H1 (cell line): Measurements from ENCODE around the gene RGS14. TPM values are rescaled to one million over a fixed set of nuclear protein-coding genes. Genes with fewer than 3 reads are reported as not detected.

Experiments used
- KDM1A ChIP-seq: fragments of 200-600, 300-600 bp; sonication (generic); IDR thresholded peaks from 2 replicates; pipeline ENCODE4 v1.7.1; 2016; ENCODE audit warnings: mild to moderate bottlenecking, low read length, borderline replicate concordance
- YY1 ChIP-seq: IDR thresholded peaks from 2 replicates; pipeline ENCODE4 v1.6.1; 2011; ENCODE audit warnings: low read depth, mild to moderate bottlenecking, low read length
- polyA plus RNA-seq, 7 experiments: library from polyadenylated mRNA; depleted of rRNA in 3 of 7; stranded (reverse) in 5 of 7; unstranded in 2 of 7; fragments of >200 nt in 5 of 7; fragments of 200-250 nt in 2 of 7; gene quantifications; 1 replicate in 5 of 7; 2 replicates in 1 of 7; 4 replicates in 1 of 7; pipeline versions ENCODE4 v1.2.1 to v1.2.3, GENCODE V29; 2011 to 2013; ENCODE audit warnings: missing spikeins in 2 of 7, mixed read lengths in 2 of 7
- total RNA-seq: library from RNA; stranded (reverse); fragmentation: NEBNext Ultra II Directional; extraction: Animal tissue kit (Norgen Biotek cat#: 25700); gene quantifications from 2 replicates; pipeline ENCODE4 v1.2.1, GENCODE V29; 2021
- TF ChIP-seq, protein P1 (sequence below): fragments of 300-600 bp; sonication (generic); IDR thresholded peaks from 2 replicates; pipeline ENCODE4 v1.7.1; 2012; ENCODE audit warnings: low read length, moderate library complexity, mild to moderate bottlenecking, inconsistent platforms; ENCODE audit not compliant: insufficient replicate concordance

The RGS14 gene
- total and polyA plus RNA-seq, 2 of the 8 experiments (the other 6 are each of a cell fraction or from before 2014, with no cell fraction given) = 24.4 to 46.1 TPM

DNA sequence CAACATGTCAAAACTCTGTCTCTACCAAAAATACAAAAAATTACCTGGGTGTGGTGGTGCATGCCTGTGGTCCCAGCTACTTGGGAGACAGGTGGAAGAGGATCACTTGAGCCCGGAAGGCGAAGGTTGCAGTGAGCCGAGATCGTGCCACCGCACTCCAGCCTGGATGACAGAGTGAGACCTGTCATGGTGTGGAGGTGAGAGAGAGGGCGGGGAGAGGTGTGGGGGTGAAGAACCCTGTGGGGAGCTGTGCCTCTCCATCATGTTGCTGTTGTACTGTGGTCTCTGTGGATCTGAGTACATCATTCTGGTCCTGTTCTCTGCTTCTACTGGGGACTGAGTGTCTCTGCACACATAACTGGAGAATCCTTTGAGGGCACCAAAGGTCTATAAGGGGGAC, 15.2 kb downstream of the RGS14 start (continued):
- TF ChIP-seq, protein P1, sequence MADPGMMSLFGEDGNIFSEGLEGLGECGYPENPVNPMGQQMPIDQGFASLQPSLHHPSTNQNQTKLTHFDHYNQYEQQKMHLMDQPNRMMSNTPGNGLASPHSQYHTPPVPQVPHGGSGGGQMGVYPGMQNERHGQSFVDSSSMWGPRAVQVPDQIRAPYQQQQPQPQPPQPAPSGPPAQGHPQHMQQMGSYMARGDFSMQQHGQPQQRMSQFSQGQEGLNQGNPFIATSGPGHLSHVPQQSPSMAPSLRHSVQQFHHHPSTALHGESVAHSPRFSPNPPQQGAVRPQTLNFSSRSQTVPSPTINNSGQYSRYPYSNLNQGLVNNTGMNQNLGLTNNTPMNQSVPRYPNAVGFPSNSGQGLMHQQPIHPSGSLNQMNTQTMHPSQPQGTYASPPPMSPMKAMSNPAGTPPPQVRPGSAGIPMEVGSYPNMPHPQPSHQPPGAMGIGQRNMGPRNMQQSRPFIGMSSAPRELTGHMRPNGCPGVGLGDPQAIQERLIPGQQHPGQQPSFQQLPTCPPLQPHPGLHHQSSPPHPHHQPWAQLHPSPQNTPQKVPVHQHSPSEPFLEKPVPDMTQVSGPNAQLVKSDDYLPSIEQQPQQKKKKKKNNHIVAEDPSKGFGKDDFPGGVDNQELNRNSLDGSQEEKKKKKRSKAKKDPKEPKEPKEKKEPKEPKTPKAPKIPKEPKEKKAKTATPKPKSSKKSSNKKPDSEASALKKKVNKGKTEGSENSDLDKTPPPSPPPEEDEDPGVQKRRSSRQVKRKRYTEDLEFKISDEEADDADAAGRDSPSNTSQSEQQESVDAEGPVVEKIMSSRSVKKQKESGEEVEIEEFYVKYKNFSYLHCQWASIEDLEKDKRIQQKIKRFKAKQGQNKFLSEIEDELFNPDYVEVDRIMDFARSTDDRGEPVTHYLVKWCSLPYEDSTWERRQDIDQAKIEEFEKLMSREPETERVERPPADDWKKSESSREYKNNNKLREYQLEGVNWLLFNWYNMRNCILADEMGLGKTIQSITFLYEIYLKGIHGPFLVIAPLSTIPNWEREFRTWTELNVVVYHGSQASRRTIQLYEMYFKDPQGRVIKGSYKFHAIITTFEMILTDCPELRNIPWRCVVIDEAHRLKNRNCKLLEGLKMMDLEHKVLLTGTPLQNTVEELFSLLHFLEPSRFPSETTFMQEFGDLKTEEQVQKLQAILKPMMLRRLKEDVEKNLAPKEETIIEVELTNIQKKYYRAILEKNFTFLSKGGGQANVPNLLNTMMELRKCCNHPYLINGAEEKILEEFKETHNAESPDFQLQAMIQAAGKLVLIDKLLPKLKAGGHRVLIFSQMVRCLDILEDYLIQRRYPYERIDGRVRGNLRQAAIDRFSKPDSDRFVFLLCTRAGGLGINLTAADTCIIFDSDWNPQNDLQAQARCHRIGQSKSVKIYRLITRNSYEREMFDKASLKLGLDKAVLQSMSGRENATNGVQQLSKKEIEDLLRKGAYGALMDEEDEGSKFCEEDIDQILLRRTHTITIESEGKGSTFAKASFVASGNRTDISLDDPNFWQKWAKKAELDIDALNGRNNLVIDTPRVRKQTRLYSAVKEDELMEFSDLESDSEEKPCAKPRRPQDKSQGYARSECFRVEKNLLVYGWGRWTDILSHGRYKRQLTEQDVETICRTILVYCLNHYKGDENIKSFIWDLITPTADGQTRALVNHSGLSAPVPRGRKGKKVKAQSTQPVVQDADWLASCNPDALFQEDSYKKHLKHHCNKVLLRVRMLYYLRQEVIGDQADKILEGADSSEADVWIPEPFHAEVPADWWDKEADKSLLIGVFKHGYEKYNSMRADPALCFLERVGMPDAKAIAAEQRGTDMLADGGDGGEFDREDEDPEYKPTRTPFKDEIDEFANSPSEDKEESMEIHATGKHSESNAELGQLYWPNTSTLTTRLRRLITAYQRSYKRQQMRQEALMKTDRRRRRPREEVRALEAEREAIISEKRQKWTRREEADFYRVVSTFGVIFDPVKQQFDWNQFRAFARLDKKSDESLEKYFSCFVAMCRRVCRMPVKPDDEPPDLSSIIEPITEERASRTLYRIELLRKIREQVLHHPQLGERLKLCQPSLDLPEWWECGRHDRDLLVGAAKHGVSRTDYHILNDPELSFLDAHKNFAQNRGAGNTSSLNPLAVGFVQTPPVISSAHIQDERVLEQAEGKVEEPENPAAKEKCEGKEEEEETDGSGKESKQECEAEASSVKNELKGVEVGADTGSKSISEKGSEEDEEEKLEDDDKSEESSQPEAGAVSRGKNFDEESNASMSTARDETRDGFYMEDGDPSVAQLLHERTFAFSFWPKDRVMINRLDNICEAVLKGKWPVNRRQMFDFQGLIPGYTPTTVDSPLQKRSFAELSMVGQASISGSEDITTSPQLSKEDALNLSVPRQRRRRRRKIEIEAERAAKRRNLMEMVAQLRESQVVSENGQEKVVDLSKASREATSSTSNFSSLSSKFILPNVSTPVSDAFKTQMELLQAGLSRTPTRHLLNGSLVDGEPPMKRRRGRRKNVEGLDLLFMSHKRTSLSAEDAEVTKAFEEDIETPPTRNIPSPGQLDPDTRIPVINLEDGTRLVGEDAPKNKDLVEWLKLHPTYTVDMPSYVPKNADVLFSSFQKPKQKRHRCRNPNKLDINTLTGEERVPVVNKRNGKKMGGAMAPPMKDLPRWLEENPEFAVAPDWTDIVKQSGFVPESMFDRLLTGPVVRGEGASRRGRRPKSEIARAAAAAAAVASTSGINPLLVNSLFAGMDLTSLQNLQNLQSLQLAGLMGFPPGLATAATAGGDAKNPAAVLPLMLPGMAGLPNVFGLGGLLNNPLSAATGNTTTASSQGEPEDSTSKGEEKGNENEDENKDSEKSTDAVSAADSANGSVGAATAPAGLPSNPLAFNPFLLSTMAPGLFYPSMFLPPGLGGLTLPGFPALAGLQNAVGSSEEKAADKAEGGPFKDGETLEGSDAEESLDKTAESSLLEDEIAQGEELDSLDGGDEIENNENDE = no peak
- TF ChIP-seq KDM1A (no peak), YY1 (no peak)
